ENCODE measurements around the gene ZFC3H1. TPM values are rescaled to one million over a fixed set of nuclear protein-coding genes. Genes with fewer than 3 reads are reported as not detected.

ZFC3H1 gene
- total RNA-seq, 1 experiment from 2014 or later, result 37.1 TPM

DNA sequence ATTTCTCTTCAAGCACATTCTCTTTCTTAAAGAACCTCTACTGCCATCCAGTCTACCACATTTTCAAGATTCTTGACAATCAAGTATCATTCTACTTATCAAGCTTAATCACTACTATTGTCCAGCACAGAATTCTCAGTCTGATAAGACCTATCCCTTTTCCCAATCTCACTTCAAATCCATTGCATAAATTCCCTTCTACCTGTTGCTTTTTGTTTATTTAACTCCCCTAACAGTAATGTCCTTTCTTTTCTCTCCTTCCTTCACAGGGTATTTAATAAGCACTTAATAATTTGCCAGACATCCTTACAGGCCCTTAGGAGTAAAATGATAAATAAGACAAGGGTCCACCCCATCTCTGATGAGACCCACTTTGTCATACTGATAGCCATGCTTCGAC is 41.7 kb downstream of the ZFC3H1 start:
- H3K9me2 ChIP-seq (ENCODE audit: insufficient read depth), result no peaks in the 10 kb centered on the region
- no peaks in the 10 kb centered on the region for H4K20me1 ChIP-seq (ENCODE audit: insufficient read depth)
- TF ChIP-seq RAD21 (IDR thresholded peaks at IDR 0.05; ENCODE audit: low read depth), result no peak
- TF ChIP-seq, protein P1, sequence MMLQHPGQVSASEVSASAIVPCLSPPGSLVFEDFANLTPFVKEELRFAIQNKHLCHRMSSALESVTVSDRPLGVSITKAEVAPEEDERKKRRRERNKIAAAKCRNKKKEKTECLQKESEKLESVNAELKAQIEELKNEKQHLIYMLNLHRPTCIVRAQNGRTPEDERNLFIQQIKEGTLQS (IDR thresholded peaks at IDR 0.05), result no peak
- no peak for TF ChIP-seq SRF (IDR thresholded peaks at IDR 0.05; ENCODE audit: low read depth)
- no peak for TF ChIP-seq POLR2A (IDR thresholded peaks at IDR 0.05; ENCODE audit: borderline replicate concordance, extremely low read depth, insufficient read depth, insufficient read length)
- TF ChIP-seq CEBPB (IDR thresholded peaks at IDR 0.05; ENCODE audit: low read depth), result no peak
- H3K36me3 ChIP-seq (ENCODE audit: control insufficient read depth in 1 of 2, insufficient read depth in 2 of 2, low read length in 2 of 2), result peaks cover 52 to 64% of the 10 kb centered on the region in 2 experiments
- no peak overlapping the region for H3K4me2 ChIP-seq (ENCODE audit: low read length)
- no peak overlapping the region for H3K9ac ChIP-seq (ENCODE audit: low read length)
- no peaks in the 10 kb centered on the region for H3K4me1 ChIP-seq (ENCODE audit: control insufficient read depth in 1 of 2, insufficient read depth in 2 of 2, low read length in 2 of 2)
- ChIA-PET POLR2A (no interaction called here), RAD21 (ENCODE audit: low non-redundant PET in 1 of 2, low total read pairs in 2 of 2, uncharacterized antibody in 2 of 2, unreplicated experiment in 2 of 2) (no interaction called here), CTCF (no interaction called here)
- intact Hi-C loops (cut with micrococcal nuclease), result no loop called here
- no TSS peak for BruUV-seq (replicated peaks)
- no peak overlapping the region for H2AFZ ChIP-seq (ENCODE audit: low read depth, low read length, poor library complexity, severe bottlenecking)
- DNase-seq (ENCODE audit: low read depth, low spot score) (no peak), ATAC-seq (no peak)
- no peak overlapping the region for H3K4me3 ChIP-seq (replicated peaks in 1 of 2; ENCODE audit: low read depth in 1 of 2, low read length in 2 of 2)
- no peaks in the 10 kb centered on the region for H3K9me3 ChIP-seq (ENCODE audit: control insufficient read depth in 1 of 2, insufficient read depth in 1 of 2, low read depth in 1 of 2, low read length in 2 of 2)
- H3K27ac ChIP-seq (ENCODE audit: low read depth, low read length), result no peak overlapping the region
- H3K79me2 ChIP-seq (ENCODE audit: insufficient read depth, low read length), result peaks cover 5% of the 10 kb centered on the region; the same call in 1 of the 2 replicates
- H3K27me3 ChIP-seq (ENCODE audit: insufficient read depth, low read length), result no peaks in the 10 kb centered on the region

DNA sequence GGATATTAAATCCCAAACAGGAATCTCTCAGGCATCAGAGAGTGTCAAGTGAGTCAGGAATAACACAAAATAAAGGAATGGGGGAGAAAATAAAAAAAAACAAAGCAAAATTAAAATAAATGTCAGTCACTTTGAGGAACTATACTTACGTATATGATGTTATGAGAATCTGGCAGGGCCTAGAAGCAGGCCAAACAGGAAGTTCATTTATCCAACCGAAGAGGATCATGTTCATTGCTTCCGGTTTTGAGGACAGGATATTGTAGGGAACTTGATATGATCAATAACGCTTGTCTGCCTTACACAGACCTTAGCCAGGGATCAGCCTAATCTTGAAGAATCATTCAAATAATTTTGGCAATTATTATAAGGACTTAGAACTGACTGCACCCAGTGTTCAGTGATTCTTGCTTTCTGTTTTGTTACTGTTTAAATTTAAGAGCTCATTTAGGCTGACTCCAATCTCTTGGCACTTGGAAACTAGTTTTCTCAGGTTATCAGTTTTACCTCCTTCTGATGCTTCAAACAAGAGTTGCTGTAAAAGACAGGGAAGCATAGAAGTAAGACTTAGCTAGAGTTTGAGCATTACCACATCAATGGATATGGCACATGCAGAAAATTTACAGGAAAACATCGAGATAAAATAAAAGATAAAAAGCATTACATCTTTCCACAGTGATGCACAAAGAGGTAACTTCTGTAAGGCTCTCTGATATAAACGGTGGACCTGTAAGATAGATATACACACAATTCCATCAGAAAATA is 53.4 kb downstream of the ZFC3H1 start:
- CTCF ChIA-PET, result no interaction called here
- Histone ChIP-seq H3K36me3 (ENCODE audit: control insufficient read depth in 1 of 2, insufficient read depth in 2 of 2, low read length in 2 of 2) (peaks cover 49 to 60% of the 10 kb centered on the region in 2 experiments), H4K20me1 (ENCODE audit: insufficient read depth) (no peaks in the 10 kb centered on the region), H3K9me3 (ENCODE audit: control insufficient read depth in 1 of 2, insufficient read depth in 1 of 2, low read depth in 1 of 2, low read length in 2 of 2) (no peaks in the 10 kb centered on the region), H3K9me2 (ENCODE audit: insufficient read depth) (no peaks in the 10 kb centered on the region), H3K4me2 (ENCODE audit: low read length) (no peak overlapping the region), H3K79me2 (ENCODE audit: insufficient read depth, low read length) (no peaks in the 10 kb centered on the region), H3K4me1 (ENCODE audit: control insufficient read depth in 1 of 2, insufficient read depth in 2 of 2, low read length in 2 of 2) (no peaks in the 10 kb centered on the region), H3K4me3 (replicated peaks in 1 of 2; ENCODE audit: low read depth in 1 of 2, low read length in 2 of 2) (no peak overlapping the region), H3K9ac (ENCODE audit: low read length) (no peak overlapping the region), H3K27me3 (ENCODE audit: insufficient read depth, low read length) (no peaks in the 10 kb centered on the region), H2AFZ (ENCODE audit: low read depth, low read length, poor library complexity, severe bottlenecking) (no peak overlapping the region), H3K27ac (ENCODE audit: low read depth, low read length) (no peak overlapping the region)
- TF ChIP-seq FOSL1 (IDR thresholded peaks at IDR 0.05; ENCODE audit: low read depth) (no peak), RAD21 (IDR thresholded peaks at IDR 0.05; ENCODE audit: low read depth) (no peak), CBX3 (IDR thresholded peaks at IDR 0.05; ENCODE audit: low read depth) (no peak), ZNF274 (IDR thresholded peaks at IDR 0.05; ENCODE audit: low read depth, low read length) (no peak), POLR2A (IDR thresholded peaks at IDR 0.05; ENCODE audit: borderline replicate concordance, extremely low read depth, insufficient read depth, insufficient read length) (no peak), ZFX (IDR thresholded peaks at IDR 0.05) (no peak), JUND (IDR thresholded peaks at IDR 0.05) (no peak), CEBPB (IDR thresholded peaks at IDR 0.05; ENCODE audit: low read depth) (no peak)
- TF ChIP-seq, protein P2, sequence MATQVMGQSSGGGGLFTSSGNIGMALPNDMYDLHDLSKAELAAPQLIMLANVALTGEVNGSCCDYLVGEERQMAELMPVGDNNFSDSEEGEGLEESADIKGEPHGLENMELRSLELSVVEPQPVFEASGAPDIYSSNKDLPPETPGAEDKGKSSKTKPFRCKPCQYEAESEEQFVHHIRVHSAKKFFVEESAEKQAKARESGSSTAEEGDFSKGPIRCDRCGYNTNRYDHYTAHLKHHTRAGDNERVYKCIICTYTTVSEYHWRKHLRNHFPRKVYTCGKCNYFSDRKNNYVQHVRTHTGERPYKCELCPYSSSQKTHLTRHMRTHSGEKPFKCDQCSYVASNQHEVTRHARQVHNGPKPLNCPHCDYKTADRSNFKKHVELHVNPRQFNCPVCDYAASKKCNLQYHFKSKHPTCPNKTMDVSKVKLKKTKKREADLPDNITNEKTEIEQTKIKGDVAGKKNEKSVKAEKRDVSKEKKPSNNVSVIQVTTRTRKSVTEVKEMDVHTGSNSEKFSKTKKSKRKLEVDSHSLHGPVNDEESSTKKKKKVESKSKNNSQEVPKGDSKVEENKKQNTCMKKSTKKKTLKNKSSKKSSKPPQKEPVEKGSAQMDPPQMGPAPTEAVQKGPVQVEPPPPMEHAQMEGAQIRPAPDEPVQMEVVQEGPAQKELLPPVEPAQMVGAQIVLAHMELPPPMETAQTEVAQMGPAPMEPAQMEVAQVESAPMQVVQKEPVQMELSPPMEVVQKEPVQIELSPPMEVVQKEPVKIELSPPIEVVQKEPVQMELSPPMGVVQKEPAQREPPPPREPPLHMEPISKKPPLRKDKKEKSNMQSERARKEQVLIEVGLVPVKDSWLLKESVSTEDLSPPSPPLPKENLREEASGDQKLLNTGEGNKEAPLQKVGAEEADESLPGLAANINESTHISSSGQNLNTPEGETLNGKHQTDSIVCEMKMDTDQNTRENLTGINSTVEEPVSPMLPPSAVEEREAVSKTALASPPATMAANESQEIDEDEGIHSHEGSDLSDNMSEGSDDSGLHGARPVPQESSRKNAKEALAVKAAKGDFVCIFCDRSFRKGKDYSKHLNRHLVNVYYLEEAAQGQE (IDR thresholded peaks at IDR 0.05; ENCODE audit: low read depth), result no peak
- TF ChIP-seq, protein P1 (IDR thresholded peaks at IDR 0.05), result no peak
- no peak for ATAC-seq
- intact Hi-C loops (cut with micrococcal nuclease), result no loop called here
- POLR2A ChIA-PET, result no interaction called here
- RAD21 ChIA-PET (ENCODE audit: low non-redundant PET in 1 of 2, low total read pairs in 2 of 2, uncharacterized antibody in 2 of 2, unreplicated experiment in 2 of 2), result no interaction called here
- no TSS peak for BruUV-seq (replicated peaks)
- DNase-seq (ENCODE audit: low read depth, low spot score), result no peak

All from HCT116 (cell line).